HG03571 (cell line): Measurements from ENCODE around the gene ZBTB43.
"Not testable (repeated sequence)": the region's sequence is repeated elsewhere in the genome, so short reads cannot be mapped to it uniquely, and the experiment has no call there.

Experiments used
- ATAC-seq: cut with Tn5 transposase; IDR thresholded peaks from one replicate; pipeline ENCODE4 v1.9.1; 2021; ENCODE audit not compliant: unreplicated experiment

ZBTB43 gene

DNA sequence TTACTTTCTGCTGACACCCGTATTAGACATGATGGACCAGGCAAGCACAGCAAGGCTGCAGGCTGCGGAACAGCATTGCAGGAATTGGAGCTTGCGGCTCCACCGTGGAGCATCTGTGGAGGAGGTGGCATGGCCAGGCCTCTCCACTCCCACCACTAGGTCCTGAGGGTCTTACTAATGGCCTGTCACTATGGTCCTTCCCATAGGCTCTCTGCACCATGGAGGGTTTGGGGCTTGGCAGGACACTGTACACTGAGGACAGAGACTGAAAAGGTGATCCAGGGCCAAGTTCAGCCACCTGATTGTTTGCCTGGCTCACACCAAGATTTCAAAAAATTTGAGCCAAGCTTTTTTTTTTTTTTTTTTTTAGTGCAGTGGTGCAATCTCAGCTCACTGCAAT is 14.3 kb upstream of the ZBTB43 start:
- no peak for ATAC-seq

DNA sequence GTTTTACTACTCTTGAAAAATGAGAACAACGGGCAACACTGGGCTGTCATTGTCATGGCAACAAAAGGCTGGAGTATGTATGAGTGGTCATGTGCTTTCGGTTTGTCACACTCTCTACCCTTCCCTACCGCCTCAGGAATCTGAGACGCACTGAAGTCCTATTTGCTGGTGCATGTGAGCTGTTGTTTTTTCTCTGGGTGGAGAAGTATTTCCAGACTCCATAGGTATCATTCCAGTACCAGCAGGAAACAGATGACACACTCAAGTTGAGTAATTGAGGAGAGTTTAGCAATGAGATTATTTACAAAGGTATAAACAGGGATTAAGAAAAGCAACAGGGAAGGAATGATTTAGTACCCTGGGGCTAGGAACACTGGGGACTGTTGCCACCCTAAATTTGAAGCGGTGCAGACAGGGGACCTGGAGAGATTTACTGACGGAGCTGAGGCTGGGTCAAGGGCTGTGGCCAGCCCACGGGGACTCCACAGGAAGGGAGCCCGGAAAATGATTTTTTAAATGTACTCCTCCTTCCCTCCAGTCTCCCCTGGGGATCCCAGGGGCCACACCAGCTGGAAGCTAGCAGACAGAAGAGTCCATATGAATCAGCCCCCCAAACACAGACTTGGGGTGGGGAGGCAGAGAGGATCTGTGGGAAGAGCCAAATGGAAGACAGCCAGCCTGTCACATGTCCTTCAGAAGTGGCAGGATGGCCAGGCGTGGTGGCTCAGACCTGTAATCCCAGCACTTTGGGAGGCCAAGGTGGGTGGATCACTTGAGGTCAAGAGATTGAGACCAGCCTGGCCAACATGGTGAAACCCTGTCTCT is 13.2 kb upstream of the ZBTB43 start:
- no peak for ATAC-seq

DNA sequence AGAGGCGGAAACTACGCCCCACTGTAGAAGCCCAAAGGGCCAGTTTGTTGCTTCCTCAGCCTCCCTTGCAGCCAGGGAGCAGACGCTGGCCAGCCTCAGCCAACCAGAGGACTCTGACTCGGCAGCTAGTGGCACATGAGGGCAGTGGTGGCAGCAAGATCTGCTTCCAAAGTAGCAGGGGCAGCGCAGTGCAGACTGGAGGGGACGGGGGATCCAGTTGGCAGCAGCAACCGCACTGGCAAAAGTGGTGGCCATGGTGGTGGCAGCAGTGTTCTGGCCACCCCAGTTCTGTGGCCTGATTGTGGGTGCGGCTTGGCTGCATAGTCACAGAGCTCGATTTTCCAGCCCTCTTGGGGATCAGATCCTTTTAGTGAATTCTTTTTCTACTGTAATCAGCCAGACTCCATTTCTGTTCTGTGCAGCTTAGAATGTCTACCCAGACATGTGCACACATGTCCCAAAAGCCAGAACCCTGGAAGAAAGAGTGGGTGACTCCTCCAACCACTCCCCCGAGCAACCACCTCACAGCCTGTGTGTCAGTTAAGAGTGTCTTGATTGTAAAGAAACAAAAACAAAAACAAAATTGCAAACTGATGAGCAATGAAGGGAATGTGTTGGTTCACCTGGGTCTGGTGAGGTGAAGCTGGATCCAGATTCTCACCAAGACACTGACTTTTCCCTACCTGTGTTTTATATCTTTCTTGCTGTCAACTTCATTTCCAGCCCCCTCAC is 11.0 kb upstream of the ZBTB43 start:
- ATAC-seq, result no peak

DNA sequence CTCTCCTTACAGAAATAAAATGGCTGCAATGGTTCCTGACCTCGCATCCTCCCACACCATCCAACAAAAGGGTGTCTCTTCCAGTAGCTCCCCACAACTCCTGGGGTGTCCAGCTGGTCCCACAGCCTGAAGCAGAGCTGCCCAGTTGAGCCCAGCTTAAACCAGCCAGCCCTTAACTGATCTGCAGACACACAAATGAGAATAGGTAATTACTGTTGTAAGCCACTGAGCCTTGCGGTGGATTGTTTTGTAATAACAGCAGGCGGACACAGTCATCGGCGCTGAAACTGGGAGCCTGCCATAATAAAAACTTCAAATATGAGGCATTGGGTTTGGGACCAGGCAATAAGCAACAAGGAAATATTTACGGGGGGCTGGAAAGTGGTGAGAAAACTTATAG is 10.4 kb upstream of the ZBTB43 start:
- no peak for ATAC-seq

DNA sequence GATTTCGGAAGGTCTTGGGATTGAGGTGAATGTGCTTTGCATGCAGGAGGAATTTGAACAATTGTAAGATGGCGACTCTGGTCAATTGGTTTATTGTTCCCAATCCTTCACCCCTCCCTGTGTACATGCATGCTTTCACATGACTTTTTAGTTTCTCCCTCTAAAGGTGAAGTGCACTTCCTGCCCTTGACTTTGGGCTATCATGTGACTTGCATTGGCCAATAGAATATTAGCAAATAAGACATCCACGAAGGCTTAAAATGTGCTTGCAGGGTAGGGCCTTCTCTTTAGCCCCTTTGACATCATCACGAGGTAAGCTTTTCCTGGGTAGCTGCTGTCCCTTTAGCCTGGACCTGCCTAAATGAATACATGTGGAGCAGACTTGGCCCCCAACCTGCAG is 8.1 kb upstream of the ZBTB43 start:
- ATAC-seq, result no peak

DNA sequence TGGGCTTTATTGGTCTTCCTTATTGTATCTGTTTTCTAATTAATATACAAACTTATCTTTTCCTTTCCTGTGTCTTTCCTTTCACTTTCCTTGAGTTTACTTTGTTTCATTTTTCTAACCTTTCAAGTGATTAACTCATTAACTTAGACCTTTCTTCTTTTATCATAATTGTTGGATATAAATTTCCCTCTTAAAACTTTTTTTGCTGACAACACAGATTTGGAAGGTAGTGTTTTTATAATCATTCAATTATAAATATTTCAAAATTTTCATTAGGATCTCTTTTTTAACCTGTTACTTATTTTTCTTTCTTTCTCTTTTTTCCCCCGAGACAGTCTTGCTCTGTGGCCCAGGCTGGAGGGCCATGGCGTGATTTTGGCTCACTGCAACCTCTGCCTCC is 6.9 kb upstream of the ZBTB43 start:
- no peak for ATAC-seq

DNA sequence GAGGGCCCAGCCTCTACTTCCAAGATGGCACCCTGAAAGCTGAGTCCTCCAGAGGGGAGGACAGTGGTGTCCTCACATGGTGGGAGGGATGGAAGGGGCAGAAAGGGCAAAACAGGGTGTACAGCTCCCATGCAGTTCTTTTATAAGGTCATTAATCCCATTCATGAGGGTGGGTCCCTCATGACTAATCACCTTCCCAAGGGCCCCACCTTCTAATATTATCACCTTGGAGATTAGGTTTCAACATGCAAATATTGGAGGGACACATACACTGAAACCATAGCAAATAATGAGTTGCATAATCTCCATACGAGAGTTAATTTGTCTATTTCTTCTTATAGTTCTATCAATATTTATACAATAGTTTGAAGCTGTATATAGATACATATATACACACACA is 5.8 kb upstream of the ZBTB43 start:
- no peak for ATAC-seq

DNA sequence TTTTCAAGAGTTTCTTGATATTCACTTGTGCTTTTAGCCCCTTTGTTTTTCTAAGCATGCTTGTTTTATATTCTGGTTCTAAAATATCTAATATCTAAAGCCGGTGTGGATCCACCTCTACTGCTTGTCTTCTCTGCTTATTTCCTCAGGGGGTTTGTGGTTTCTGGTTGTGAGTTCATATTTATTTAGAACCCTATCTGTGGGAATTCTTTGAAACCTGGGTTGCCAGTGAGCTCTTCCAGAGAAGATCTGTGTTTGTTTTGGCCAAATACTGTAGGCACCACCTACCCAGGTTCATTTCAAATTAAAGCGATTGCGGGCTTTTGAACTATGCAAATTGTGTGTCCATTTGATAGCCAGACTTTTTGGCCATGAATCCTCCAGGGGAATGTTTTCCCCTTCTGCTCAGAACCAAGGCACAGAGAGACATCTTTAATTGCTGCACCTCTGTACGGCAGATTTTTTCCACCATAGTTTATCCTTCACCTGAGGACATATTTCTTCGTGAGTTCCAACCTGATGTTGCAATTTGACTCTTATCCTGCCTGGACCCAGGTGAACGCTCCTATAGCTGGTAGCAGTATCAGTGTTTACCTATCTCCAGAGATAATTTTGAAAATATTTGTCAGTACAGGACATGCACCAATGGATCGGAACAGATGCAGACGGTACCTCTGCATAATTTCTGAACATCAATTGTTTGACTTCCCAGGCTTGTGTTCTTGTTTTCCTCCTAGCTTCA is 2.4 kb upstream of the ZBTB43 start:
- ATAC-seq, result no peak

DNA sequence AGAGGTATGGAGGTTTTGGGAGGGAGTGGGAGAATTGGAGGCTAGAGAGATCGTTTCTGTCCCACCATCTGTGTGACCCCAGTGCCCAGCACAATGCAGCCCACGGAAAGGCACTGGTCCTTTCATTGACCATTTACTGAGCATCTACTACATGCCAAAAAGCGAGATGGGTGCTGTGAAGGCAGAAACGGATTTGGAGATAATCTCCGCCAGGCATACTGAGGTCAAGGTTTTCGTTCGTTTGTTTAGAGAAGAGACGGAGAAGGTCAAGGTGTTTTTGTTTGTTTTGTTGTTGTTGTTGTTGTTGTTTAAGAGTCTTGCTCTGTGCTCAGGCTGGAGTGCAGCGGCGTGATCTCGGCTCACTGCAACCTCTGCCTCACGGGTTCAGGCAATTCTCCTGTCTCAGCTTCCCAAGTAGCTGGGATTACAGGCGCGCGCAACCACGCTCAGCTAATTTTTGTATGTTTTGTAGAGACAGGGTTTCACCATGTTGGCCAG is 593 bp upstream of the ZBTB43 start:
- ATAC-seq, result no peak

DNA sequence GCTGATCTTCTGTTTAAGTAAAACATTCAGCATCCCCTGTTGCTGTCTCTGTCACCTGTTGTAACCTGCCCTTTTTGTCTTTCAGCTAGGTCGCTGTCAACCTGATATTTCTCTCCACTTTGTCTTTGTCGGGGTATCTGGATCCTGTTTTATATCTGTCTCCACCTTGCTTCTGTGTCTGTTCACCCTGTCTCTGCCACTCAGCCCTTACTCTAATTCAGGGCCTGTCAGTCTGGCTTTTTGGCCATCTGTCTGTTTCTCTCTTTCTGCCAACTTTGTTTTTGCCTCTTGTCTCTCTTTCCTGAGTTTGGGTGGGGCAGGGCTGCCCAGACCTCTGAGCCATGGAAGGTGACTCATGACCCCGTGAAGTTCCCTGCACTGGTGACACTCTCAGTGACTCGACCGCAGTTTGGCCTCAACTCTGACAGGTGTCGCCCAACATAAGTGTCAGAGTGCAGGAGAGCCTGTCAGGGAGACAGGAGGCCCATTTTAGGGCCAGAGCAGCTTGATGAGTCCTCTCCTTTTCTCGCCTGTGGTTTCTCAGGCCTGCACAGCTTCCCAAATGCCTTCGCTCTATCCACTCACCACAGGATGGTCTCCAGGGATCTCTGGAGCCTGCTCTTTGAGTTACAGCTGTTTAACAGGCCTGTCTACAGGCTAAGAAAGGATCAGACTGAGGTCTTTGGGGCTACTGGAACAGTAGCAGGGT is 868 bp downstream of the ZBTB43 start:
- ATAC-seq, result peak; percentile 57

DNA sequence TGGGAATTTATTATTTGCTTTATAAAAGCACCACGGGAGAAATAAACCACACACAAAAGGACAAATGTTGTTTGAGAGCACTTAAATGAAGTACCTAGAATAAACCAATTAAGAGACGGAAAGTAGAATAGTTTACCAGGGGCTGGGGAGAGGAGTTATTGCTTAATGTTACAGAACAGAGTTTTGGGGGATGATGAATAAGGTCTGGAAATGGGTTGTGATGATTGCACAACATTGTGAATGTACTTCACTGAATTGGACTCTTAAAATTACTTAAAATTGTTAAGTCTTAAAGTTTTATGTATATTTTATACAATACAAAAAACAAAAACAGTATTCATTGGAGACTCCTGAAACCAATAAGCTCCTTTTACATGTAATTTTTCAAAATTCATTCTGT is 1.5 kb downstream of the ZBTB43 start:
- no peak for ATAC-seq

DNA sequence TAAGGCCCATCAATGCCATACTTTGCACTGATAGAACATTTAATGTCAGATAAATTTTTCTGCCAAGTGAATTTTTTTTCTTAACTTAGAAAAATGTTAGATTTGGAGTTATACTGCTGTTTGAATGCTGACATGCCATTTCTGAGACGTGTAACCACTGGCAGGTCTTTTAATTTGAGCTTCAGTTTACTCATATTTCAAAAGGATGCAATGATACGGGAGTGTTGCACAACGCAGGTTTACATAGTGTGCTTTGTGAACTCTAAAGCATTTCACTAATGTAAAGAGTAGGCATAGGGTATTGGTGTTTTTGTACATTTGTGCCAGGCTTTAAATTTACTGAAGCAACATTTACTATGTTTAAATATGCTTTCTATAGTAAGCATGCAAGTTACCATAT is 4.2 kb downstream of the ZBTB43 start:
- ATAC-seq, result no peak

DNA sequence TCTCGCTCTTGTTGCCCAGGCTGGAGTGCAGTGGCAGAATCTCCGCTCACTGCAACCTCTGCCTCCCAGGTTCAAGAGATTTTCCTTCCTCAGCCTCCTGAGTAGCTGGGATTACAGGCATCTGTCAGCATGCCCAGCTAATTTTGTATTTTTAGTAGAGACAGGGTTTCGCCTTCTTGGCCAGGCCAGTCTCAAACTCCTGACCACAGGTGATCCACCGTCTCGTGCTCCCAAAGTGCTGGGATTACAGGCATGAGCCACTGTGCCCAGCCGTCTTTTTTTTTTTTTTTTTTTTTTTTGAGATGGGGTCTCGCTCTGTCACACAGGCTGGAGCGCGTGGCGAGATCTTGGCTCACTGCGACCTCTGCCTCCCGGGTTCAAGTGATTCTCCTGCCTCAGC is 5.4 kb downstream of the ZBTB43 start:
- not testable (repeated sequence) for ATAC-seq

DNA sequence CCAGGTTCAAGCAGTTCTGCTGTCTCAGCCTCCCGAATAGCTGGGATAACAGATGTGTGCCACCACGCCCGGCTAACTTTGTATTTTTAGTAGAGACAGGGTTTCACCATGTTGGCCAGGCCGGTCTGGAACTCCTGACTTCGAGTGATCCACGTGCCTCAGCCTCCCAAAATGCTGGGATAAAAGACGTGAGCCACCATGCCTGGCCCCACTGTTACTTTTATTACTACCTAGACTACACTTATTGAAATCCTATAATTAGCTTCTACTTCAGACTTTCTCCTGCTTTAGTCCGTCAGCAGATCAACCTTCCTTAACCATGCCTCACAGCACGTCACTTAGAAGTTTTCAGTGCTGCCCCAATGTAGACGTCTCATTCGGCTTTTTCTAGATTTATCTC is 8.2 kb downstream of the ZBTB43 start:
- no peak for ATAC-seq

DNA sequence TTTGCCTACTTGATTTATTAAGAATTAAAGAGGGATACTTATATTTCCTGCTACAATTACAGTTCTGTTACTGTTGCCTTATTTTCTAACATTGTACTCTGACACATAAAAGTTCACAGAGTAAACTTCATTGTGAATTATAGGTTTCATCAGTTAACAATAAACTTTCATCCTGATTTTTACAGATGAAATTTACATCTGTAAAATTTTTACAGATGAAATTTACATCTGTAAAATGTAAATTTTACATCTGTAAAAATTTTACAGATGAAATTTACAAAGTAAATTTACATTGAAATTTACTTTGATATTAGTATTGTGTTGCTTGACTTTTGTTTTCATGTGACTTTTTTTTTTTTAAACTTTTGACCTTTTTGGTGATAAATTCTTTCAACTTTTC is 9.3 kb downstream of the ZBTB43 start:
- no peak for ATAC-seq

DNA sequence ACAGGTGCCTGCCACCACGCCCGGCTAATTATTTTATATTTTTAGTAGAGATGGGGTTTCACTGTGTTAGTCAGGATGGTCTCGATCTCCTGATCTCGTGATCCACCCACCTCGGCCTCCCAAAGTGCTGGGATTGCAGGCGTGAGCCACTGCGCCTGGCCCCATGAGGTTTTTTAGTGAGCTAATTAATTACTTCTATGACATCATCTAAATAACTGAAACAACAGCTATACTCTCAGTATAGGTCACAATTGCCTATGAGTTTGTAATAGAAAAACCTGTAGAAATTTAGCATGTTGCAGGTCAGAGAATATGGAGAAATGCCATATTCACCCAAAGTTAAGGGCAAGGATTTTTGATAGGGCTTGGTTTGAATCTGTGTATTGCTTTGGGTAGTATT is 12.8 kb downstream of the ZBTB43 start:
- not testable (repeated sequence) for ATAC-seq

DNA sequence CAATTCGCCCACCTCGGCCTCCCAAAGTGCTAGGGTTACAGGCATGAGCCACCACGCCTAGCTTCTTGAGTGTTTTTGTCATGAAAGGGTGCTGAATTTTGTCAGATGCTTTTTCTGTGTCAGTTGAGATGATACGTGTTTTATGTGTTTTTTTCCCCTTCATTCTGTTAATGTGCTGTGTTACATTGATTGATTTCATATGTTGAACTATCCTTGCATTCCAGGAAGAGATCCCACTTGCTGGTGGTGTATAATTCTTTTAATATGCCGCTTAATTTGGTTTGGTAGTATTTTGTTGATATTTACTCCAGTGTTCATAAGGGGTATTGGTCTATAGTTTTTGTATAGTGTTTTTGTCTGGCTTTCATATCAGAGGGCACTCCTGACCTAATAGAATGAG is 13.6 kb downstream of the ZBTB43 start:
- no peak for ATAC-seq

DNA sequence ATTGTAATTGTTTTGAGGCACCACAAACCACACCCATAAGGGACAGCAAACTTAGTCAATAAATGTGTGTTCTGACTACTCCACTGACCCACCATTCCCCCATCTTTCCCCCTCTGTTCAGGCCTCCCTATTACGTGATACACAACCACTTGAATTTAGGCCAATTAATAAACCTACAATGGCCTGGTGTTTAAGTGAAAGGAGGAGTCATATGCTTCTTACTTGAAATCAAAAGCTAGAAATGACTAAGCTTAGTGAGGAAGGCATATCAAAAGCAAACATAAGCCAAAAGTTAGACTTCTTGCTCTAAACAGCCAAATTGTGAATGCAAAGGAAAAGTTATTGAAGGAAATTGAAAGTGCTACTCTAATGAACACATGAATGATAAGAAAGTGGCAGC is 14.6 kb downstream of the ZBTB43 start:
- ATAC-seq, result no peak

DNA sequence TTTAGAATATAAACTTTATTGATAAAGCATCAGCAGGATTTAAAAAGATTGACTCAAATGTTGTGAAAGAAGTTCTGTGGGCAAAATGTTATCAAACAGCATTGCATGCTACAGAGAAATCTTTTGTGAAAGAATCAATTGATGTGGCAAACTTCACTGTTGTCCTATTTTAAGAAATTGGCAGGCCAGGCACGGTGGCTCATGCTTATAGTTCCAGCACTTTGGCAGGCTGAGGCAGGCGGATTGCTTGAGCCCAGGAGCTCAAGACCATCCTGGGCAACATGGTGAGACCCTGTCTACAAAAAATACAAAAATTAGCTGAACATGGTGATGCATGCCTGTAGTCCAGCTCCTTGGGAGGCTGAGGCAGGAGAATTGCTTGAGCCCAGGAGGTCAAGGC is 17.4 kb downstream of the ZBTB43 start:
- no peak for ATAC-seq

DNA sequence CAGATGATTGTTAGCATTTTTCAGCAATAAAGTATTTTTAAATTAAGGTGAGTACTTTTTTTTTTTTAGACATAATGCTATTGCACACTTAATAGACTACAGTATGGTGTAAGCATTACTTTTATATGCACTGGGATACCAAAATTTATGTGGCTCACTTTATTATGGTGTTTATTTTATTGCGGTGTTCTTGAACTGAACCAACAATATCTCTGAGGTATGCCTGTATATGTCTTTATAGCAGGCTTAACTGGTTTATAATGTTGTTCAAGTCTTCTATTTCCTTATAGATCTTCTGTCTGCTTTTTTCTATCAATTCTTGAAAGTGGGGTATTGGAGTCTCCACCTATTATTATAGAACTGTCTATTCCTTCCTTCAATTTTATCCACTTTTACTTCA is 18.0 kb downstream of the ZBTB43 start:
- no peak for ATAC-seq

DNA sequence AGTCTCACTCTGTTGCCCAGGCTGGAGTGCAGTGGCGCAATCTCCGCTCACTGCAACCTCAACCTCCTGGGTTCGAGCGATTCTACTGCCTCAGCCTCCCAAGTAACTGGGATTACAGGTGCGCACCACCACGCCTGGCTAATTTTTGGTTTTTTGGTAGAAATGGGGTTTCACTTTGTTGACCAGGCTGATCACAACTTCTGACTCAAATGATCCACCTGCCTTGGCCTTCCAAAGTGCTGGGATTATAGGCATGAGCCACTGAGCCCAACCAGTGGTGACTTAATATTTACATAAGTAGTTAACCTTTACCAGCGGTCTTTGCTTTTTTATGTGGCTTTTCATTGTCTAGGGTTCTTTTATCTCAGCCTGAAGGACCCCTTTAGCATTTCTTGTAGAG is 19.2 kb downstream of the ZBTB43 start:
- ATAC-seq, result not testable (repeated sequence)
